HPDE6-E6E7 (cell line): ENCODE results near the gene PXN.
A peak's percentile ranks its signal among the peaks of the same experiment; 100 is the strongest.

ENCODE experiments used
- DNase-seq: peaks from one replicate; pipeline ENCODE4 v3.0.0; 2011; ENCODE audit warnings: missing footprints; ENCODE audit errors: extremely low spot score

Gene PXN

DNA sequence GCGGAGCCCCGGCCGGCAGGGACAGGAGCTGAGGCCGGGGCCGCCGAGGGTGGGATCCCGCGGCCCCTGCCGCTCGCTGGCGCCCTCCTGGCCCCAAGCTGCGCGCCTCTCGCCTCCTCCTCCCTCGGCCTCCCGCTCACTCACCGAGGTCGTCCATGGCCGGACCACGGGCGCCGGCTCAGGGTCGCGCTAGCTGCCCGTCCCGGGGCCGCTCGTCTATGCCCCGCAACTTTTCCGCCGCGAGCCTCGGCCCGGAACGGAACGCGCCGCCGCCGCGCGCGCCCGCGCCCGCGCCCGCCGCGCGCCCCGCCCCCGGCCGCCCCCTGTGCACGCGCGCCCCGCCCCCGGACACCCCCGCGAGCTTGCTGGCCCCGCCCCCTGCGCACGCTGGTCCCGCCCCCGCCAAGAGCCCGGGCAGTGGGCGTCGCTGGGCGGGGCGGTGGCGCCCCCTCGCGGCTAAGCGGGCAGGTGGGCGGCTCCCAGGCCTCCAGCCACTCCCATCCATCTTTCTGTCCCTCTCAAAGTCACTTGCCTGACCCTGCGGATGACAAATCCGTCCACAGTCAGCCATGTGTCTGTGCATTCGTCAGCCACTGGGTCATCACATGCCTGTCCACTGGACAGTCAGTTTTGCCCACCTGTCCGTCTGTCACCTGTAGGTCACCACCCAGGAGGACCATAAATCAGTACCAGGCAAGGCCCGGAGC lies at the start of gene PXN:
Gene PXN, minus strand, starts transcription at position 258 of the 707 bp plus-strand sequence. Its CDS starts 101 bp downstream, at position 157.
- DNase-seq, result peak; percentile 61

DNA sequence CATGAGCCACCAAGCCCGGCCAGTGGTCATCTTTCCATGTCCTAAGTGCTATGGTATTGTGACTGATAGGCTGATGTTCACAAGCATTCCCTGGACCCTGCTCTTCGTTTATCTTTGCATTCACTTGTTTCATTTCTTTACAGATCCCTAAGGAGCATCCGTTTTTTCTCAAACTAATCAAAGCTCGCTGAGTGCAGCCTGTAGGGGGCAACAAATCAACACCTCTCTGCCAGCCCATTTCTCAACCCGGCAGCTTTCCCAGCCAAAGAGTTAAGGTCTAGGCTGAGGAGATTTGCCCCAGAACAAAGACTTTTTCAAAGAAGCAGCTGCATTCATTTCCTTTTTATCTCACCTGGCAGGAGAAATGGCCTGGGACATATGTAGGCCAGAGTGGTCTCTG lies 48.7 kb upstream of the PXN start:
- no peak for DNase-seq

DNA sequence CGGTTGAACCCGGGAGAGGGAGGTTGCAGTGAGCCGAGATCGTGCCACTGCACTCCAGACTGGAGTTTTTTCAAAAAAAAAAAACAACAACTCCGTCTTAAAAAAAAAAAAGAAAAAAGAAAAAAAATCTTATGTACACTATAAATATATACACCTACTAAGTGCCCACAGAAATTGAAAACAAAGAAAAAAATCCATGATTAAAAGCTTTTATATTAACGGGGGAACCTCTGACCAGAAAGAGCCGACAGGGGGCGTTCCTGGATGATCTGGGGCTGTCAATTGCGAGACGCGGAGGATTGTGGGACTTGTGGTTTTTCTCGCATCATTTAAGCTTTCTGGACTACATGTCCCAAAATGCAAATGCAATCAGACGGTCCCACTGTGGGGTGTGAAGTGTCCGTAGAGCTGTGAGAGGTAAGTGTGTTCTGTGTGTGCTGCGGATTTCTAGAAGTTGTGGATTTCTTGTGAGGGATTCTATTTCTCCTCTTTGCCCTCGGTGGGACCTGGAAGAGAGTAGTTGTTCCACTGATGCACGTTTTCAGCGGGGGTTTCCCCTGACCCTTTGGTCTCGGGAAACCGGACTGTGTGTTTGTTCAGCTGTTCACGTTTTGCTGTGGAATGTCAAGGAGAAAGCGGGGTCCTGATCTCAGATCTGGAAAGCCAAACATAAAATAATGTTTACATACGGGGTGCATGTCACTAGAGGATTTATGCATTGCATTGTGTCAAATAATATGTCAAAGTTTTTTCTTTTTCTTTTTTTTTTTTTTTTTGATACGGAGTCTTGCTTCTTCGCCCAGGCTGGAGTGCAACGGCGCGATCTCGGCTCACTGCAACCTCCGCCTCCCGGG lies 36.7 kb upstream of the PXN start, which contains the start of gene SIRT4:
Gene SIRT4, plus strand, starts transcription at position 360 of the 854 bp plus-strand sequence. CDS start 1,241 bp downstream, outside the sequence.
- peak; percentile 97 for DNase-seq

DNA sequence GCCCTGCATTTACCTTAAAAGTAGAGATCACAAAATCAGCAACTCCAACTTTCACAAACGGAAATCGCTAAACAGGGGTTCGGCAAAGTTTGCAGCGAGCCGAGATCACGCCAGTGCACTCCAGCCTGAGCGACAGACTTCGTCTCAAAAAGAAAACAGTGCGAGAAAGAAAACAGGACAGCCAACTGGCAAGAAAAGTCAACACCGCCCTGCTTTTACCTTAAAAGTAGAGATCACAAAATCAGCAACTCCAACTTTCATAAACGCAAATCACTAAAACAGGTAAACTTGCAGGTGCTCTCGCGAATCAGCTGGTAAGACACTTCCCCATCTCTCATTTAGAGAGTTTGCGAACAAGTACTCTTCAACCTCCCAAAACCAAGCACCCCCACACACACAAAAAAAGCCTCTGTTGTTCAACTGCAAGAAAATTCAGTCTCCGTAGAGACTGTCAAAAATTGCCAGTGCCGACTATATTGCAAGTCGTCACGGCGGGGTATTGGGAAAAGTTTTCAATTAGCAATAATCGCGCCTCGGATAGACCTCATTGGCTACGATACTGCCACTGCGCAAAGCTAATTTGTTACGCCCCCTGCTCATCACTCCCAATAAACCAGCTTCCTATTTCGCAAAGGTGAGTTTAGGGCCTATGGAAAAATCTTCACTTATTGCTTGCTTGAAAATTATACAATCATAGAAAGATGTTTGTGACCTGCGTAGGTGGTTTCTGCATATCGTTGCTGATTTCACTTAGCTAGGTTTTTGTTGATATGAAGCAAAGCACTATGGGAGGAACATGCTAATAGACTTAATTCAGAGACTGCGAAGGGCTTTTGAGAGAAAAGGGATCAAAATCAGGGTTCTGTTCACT lies 27.4 kb upstream of the PXN start, which contains the start of gene RNU4-1:
Gene RNU4-1, minus strand, starts transcription at position 577 of the 871 bp plus-strand sequence.
- DNase-seq, result no peak

DNA sequence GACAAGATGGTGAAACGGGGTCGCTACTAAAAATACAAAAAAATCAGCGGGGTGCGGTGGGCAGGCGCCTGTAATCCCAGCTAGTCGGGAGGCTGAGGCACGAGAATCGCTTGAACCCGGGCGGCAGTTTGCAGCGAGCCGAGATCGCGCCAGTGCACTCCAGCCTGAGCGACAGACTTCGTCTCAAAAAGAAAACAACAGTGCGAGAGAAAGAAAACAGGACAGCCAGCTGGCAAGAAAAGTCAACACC lies 26.8 kb upstream of the PXN start:
- no peak for DNase-seq

DNA sequence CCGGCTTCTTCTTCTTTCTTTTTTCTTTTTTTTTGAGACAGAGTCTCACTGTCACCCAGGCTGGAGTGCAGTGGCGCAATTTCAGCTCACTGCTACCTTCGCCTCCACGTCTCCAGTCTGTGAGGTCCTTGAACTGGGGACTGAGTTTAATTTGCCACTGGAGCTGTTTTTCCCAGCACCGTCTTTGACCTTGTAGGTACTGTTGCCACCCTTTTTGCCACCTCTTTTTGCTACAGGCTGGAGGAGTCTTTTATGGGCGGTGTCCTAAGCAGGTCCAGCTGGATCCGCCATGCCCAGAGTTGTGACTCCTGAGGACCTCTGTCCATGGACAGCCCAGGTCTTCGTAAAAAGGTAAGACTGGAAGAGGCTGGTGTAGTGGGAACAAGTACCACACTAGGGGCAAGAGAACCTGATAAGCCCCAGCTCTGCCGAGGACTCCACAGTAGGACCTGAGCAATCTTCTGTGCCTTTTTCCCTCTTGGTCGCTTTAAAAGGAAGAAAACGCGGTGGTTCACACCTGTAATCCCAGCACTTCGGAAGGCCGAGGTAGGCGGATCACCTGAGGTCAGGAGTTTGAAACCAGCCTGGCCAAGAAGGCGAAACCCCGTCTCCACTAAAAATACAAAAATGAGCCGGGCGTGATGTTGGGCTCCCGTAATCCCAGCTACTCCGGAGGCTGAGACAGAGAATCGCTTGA lies 25.2 kb upstream of the PXN start:
- DNase-seq, result no peak

DNA sequence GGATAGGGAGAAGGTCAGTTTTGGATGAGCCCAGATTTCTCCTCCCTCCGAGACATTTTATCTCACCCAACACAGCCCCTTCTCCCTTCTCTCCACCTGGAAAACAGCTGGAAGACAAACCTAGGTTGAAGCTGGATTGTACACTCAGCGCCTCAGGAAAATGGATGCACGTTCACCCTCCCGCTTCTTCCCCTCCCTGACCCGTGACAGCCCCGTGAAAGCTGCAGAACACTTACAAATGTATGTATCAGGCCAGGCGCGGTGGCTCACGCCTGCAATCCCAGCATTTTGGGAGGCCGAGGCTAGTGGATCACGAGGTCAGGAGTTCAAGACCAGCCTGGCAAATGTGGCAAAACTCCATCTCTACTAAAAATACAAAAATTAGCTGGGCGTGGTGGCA lies 22.0 kb upstream of the PXN start:
- DNase-seq, result no peak

DNA sequence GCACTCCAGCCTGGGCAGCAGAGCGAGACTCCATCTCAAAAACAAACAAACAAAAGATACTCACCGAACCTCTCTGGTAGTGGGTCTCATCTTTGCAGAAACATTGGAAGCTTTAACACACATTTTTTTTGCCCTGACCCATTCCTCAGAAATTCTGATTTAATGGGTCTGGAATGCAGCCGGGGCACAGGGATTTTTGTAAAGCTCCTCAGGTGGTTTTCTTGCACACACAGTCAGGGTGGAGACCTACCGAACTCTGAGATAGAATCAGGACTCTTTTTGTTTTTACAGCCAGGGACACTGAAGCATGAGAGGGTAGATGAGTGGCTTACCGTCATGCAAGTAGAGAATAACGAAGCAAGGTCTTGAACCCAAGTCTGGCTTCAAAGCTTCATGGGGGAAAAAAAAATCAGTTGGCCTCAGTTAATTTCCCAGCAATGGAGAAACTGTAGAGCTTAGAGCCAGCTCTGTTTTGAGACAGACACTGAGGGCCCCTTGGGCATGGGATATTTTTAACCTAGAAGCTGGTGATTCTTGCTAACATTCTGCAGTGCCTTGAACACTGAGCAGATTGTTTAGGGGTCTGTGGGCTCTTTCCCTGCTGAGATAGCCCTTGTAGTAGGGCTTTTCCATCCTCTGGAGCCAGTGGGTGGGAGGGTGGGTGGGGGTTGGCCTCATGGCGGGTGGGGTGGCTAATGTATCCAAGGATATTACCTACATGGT lies 21.4 kb upstream of the PXN start:
- DNase-seq, result no peak

DNA sequence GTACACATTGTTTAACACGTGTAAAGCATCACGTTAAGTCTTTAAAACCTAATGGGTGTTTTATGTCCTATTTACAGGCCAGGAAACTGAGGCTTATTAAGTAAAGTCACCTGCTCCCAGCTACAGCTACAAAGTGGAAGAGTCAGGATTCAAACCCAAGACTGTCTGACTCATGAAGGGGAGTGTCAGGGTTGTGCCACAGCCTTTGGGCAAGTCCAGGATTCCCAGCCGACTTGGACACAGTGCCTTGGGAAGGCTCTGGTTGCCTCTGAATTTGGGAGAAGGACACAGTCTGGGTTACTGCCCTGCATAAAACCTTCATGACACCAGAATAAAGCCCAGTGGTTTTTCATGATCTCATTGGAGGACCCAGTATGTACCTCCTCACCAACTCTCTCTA lies 18.9 kb upstream of the PXN start:
- DNase-seq, result no peak

DNA sequence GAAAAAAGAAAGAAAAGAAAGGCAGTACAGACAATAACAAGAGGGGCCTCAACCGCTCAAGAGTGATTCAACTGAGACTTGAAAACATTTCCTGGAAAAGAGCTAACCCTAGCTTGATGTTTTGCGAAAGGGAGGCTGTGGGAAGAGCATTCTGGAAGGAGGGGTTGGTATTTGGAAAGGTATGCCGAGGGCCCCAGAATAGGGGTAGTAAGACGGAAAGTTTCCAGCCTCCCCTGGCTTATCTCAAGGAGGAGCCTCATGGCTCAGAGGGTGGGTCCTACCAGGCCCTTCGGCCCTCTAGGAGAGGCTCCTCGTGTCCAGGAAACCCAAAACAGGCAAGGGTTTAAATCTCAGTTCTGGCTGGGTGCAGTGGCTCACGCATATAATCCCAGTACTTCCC lies 17.8 kb upstream of the PXN start:
- no peak for DNase-seq

DNA sequence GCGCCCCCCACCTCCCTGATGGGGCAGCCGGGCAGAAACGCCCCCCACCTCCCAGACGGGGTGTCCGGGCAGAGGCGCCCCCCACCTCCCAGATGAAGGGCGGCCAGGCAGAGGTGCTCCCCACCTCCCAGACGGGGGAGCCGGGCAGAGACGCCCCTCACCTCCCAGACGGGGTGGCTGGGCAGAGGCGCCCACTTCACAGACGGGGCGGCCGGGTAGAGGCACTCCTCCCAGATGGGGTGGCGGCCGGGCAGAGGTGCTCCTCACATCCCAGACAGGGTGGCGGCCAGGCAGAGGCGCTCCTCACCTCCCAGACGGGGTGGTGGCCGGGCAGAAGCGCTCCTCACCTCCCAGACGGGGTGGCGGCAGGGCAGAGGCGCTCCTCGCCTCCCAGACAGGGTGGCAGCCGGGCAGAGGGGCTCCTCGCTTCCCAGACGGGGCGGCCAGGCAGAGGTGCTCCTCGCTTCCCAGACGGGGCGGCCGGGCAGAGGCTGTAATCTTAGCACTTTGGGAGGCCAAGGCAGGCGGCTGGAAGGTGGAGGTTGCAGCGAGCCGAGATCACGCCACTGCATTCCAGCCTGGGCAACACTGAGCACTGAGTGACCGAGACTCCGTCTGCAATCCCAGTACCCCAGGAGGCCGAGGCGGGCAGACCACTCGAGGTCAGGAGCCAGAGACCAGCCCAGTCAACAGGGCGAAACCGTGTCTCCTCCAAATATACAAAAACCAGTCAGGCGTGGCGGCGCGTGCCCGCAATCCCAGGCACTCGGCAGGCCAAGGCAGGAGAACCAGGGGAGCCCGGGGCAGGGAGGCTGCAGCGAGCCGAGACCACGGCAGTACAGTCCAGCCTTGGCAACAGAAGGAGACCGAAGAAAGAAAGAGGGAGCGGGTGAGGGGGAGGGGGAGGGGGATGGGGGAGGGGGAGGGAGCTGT lies 12.9 kb upstream of the PXN start:
- no peak for DNase-seq

DNA sequence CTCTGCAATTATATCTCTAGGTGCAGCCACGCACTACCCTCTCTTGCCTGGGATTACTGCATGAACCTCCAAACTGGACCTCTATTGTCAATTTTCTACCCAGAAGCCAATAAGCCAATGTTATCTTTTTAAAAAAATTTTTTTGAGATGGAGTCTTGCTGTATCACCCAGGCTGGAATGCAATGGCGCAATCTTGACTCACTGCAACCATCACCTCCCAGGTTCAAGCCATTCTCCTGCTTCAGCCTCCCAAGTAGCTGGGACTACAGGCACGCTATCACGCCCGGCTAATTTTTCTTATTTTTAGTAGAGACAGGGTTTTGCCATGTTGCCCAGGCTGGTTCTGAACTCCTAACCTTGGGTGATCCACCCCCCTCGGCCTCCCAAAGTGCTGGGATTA lies 11.2 kb upstream of the PXN start:
- DNase-seq, result no peak

DNA sequence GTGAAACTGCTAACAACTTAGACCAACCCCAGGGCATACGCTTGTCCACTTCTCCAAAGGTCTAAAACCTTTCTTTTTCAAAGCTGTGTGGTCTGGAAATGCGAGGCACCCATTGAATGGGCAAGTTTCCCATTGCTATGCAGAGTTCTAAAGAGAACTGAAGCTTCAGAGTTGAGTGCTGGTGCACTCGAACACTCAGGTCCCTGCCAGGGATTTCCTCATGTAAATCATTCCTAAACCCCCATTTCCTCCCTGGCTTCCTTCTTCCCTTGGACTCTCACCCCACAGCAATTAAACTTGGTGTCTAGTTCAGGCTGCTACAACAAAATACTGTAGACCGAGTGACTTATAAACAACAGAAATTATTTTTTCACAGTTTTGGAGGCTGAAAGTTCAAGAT lies 2.2 kb upstream of the PXN start:
- DNase-seq, result no peak

DNA sequence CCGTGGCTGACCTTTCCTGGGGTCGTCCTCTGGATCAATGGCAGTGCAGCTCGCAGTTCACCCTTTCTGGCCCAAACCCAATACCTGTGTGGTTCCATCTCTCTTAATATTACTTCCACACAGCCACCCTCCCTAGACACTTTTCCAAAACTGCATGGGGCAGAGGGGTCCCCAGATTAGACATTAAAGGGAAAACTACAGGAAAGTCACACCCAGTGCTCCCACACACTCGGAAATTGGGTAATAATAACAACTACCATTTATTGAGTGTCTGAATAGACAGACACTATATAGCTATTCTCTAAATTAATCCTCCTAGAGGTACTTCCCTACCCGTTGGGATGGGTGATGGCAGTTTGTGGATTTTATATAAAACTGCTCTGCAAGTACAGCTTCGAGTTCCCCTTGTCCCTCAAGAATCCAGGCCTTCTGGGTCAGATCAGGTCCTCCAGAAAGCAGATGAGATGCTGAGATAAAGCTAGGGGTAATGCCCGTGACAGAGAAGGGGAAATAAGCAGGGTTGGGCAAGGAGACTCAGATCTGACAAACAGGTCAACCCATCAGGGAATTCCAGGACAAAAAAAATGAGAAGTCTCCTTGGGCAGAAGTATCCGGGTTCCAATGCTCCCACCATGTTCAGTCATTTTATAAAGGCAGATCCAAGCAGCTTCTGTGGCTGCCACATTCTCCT lies 795 bp upstream of the PXN start:
- DNase-seq, result no peak

DNA sequence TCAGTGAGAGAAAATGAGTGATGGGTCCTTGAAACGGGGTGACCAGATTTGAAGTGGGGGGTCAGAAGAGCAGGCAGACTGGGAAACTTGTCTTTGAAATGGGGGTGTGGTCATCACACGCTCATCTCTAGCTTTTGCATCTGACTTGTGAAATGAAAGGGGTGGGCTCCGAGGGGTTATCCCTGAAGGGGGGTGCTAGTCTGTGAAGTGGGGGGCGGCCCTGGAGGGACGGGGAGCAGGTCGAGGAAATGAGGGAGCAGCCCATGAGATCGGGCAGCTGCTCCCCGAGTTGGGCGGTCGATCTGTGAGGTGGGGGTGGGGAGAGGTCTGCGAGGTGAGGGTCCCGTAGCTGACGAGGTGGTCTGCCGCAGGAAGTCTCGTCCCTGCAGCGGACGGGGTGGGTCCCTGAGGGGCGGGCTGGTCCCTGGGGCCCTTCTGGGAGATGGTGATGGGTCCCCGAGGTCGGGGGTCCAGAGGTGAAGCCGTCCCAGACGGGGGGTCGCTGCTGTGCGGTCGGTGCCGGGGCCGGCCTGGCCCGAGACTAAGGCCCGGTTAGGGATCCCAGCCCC lies 542 bp downstream of the PXN start:
- DNase-seq, result no peak

DNA sequence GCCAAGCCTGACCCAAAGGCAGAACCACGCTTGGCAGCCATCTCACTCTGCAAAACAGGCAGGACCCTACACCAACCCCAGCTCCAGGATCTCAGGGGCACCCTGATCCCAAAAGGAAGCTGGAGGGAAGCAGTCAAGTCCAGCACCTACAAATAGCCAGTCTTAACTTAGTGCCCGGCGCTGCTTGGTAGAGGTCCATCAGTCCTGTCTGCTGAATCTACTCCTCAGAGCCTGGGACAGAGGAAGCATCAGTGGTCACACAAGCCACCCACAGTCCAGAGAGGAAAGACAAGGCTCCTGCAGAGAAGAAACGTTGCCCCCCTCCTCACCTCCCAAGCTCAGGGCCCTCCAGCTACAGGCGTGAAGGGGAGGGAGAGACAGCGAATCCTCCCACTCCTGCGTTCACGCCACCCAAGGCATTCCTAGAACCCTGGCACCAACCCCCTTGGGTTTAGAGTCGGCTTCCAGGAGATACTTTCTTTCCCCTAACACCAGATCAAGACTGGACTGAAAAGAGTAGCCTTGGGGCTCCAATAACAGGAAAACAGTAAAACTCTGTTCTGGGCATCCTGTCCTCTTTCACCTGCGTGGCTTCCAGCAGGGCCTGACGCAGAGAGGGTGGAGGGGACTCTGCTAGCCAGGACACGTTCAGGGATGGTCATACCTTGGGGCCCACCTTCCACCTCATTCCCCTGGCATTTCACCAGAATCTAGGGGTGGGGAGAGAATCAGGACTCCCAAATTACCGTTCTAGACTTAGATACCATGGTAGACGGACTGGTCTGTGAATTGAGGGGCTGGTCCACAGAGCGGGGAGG lies 1.2 kb downstream of the PXN start:
- DNase-seq, result peak; percentile 84

DNA sequence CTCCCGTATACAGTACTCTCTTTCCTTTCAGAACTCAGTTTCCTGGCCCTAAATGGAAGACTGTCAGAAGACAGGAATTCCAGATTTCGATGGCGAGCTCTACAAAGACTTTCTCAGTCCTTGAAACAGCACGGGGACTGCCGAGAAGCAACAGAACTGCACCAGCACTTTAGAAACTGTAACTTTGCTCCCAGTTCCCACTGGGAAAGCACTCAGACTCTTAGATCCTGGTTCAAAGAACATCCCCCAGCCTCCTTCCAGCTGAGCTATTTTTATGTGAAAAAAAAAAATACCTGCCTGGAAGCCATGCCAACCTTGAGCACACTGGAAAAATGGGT lies 1.8 kb downstream of the PXN start:
- no peak for DNase-seq
